Fibroblast of pulmonary artery (primary cell): ENCODE results near the gene TACR1.
"Not testable (repeated sequence)": the region's sequence is repeated elsewhere in the genome, so short reads cannot be mapped to it uniquely, and the experiment has no call there.

Source experiments
- DNase-seq: peaks from one replicate; pipeline ENCODE4 v3.0.0-alpha.2; 2010; ENCODE audit warnings: low read depth
- H3K4me3 ChIP-seq: replicated peaks from 2 replicates; pipeline ENCODE4 v1.5.1; 2011; ENCODE audit warnings: low read depth, mild to moderate bottlenecking, control low read depth, low read length, moderate library complexity
- TF ChIP-seq, protein P1 (sequence below): IDR thresholded peaks from 2 replicates; pipeline ENCODE4 v1.5.1; 2011; ENCODE audit warnings: mild to moderate bottlenecking, control low read depth, low read length, inconsistent platforms; ENCODE audit errors: missing control alignments

TACR1 gene

DNA sequence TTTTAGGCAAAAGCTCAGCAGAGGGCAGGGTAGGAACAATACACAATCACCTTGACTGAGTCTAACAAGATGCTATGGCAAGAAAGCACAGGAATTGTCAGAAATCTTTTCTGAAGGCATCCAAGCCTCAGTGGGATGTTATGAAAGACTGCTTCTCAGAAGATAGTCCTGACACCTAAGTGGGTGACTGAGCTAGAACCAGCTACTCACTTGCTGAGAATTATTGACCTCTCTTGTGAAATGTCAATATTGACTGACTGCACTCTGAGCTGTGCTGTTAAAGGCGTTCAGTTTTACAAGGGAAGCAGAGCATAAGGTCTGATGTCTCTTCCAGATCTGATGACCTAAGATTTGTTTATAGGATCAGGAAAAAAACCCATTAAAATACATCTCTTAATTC lies 46.1 kb downstream of the TACR1 start:
- H3K4me3 ChIP-seq = no peak overlapping the region
- TF ChIP-seq, protein P1, sequence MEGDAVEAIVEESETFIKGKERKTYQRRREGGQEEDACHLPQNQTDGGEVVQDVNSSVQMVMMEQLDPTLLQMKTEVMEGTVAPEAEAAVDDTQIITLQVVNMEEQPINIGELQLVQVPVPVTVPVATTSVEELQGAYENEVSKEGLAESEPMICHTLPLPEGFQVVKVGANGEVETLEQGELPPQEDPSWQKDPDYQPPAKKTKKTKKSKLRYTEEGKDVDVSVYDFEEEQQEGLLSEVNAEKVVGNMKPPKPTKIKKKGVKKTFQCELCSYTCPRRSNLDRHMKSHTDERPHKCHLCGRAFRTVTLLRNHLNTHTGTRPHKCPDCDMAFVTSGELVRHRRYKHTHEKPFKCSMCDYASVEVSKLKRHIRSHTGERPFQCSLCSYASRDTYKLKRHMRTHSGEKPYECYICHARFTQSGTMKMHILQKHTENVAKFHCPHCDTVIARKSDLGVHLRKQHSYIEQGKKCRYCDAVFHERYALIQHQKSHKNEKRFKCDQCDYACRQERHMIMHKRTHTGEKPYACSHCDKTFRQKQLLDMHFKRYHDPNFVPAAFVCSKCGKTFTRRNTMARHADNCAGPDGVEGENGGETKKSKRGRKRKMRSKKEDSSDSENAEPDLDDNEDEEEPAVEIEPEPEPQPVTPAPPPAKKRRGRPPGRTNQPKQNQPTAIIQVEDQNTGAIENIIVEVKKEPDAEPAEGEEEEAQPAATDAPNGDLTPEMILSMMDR = no peak
- DNase-seq = no peak

DNA sequence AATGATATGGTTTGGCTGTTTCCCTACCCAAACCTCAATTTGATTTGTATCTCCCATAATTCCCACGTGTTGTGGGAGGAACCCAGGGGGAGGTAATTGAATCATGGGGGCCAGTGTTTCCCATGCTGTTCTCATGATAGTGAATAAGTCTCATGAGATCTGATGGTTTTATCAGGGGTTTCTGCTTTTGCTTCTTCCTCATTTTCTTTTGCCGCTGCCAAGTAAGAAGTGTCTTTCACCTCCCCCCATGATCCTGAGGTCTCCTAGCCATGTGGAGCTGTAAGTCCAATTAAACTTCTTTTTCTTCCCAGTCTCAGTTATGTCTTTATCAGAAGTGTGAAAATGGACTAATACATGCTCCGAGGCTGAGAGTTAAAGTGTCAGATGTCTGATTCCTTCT lies 47.1 kb downstream of the TACR1 start:
- DNase-seq, H3K4me3 ChIP-seq: not testable (repeated sequence)

DNA sequence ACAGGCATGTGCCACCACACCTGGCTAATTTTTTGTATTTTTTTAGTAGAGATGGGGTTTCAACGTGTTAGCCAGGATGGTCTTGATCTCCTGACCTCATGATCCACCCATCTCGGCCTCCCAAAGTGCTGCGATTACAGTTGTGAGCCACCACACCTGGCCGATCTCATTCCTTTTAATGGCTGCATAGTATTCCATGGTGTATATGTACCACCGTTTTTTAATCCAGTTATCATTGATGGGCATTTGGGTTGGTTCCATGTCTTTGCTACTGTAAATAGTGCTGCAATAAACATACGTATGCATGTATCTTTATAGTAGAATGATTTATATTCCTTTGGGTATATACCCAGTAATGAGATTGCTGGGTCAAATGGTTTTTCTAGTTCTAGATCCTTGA lies 51.4 kb downstream of the TACR1 start:
- DNase-seq, H3K4me3 ChIP-seq: not testable (repeated sequence)

DNA sequence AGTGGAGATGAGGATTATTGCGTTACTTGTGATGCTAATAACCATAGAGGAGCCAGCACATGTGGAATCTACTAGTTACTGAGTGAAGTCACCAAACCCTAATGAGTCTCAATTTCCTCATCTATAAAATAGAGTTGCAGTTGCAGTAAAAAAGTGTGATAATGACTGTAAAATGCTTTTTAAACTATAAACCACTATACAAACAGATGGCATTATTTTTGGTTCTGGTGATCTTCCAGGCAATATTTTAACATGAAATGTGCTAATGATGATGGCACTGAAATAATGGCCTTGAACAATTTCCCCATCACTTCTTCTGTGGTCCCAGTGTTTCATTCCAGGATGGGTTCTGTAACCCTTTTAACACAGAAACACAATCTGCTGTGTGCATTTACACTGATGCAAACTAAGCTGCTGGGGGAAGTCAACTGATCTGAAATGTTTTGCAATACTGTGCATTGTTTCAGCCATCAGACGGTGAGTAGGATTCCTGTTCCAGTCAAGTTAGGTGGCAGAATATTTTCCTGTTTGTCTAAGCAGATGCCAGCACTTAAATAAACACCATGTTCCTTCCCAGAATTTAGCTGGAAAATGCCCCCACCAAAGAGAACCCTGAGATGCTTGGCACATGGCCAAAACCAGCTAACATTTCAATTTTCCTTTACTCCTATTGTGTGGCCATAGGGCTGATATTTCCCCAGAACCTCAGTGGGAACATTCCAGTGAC lies 52.6 kb downstream of the TACR1 start:
- TF ChIP-seq, protein P1 = no peak
- no peak overlapping the region for H3K4me3 ChIP-seq
- peak; percentile 91 for DNase-seq

DNA sequence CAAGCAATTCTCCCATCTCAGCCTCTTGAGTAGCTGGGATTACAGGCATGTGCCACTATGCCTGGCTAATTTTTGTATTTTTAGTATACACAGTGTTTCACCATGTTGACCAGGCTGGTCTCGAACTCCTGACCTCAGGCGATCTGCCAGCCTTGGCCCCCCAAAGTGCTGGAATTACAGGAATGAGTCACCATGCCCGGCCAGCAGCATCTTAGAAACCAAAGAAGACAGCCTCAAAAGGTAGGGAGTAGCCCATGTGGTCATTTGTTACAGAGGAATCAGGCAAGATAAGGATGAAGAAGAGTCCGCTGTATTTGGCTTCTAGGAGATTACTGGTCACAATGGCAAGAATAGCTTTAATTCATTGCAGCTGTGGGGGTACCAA lies 53.1 kb downstream of the TACR1 start:
- DNase-seq, H3K4me3 ChIP-seq: not testable (repeated sequence)

DNA sequence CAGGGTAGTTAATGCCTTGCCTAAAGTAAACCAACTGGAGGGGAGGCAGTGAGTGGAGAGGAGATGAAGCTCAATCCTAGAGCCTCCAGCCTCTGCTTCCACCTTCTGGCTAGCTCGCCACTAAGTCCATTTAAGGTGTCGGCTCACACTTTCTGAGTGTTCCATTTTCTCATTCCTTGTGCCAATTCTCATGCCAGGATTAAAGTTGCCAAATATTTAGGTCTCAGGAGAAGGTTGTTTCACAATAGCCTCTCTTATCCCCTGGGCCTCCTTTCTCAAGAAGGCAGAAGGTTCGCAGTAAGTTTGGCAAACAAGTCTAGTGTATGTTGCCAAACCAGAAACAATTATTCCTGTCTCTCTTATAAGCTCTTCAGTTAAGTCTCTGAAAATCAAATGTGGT lies 57.2 kb downstream of the TACR1 start:
- no peak overlapping the region for H3K4me3 ChIP-seq
- peak; percentile 87 for DNase-seq
- TF ChIP-seq, protein P1 = no peak

DNA sequence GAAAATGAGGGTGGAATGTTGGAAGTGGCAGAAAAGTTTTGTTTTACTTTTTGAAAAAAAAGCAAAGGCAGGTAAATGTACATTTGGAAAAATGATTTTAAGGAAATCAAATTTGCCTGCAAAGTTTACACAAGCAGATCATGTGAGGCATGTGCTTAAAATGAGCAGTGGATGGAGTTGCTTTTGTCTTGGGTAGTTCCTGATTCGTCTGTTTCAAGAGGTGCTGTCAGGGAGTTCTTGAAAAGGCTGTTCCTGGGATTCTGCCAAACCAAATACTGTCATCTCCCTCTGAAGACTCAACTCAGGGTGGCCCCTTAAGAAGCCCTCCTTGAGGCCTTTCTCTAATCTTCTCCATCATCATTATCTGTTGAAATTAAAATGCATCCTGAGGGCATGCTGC lies 59.0 kb downstream of the TACR1 start:
- H3K4me3 ChIP-seq = no peak overlapping the region
- peak; percentile 46 for DNase-seq
- TF ChIP-seq, protein P1 = no peak

DNA sequence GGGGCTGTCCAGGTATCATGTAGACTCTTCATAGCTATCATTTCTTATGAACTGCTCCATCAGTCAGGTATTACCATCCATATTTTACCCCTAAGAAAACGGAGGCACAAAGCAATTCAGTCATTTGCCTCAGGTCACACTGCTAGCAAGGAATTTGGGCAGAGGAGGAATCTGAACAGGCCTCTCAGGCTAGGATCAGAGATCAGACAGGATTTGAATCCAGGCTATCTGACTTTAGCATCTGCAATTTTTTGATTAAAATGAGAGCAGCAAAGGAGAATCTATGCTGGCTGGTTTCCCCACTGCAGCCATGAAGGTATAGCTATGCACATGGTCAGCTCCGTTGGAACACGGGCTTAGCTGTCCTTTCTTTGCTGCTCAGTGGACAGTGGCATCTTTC lies 60.1 kb downstream of the TACR1 start:
- TF ChIP-seq, protein P1 = no peak
- no peak overlapping the region for H3K4me3 ChIP-seq
- DNase-seq = no peak
